Activated T-helper 17 cell treated with anti-CD3 and anti-CD28 coated beads, Interleukin-2, amount 50 U/mL, for 72 hours (primary cell): Measurements from ENCODE around the gene PGAP1. TPM values are rescaled to one million over a fixed set of nuclear protein-coding genes. Genes with fewer than 3 reads are reported as not detected.
"Not testable (repeated sequence)": the region's sequence is repeated elsewhere in the genome, so short reads cannot be mapped to it uniquely, and the experiment has no call there.

ENCODE experiments used
- ATAC-seq: fragments of 150-1000 bp; cut with Tn5 transposase; replicated peaks from 2 replicates; pipeline ENCODE4 v1.10.0; 2021; ENCODE audit warnings: mild to moderate bottlenecking, moderate library complexity
- H3K27ac Mint-ChIP-seq: one replicate; pipeline ENCODE4 v1.8.0; 2022; ENCODE audit warnings: mixed read lengths
- H3K27me3 Mint-ChIP-seq: one replicate; pipeline ENCODE4 v1.8.0; 2022; ENCODE audit warnings: mixed read lengths
- H3K36me3 Mint-ChIP-seq: one replicate; pipeline ENCODE4 v1.8.0; 2022; ENCODE audit warnings: low read depth, mild to moderate bottlenecking, mixed read lengths
- H3K4me1 Mint-ChIP-seq: one replicate; pipeline ENCODE4 v1.8.0; 2022; ENCODE audit warnings: mixed read lengths
- H3K4me3 Mint-ChIP-seq: one replicate; pipeline ENCODE4 v1.8.0; 2022; ENCODE audit warnings: mild to moderate bottlenecking, mixed read lengths
- H3K9me3 Mint-ChIP-seq: one replicate; pipeline ENCODE4 v1.8.0; 2022; ENCODE audit warnings: mixed read lengths
- total RNA-seq, 2 donors: library from RNA; stranded (reverse); gene quantifications; one replicate each; pipeline ENCODE4 v1.2.3, GENCODE V29; 2022

PGAP1 gene
- total RNA-seq, 2 donors from 2014 or later: 41.6 to 44.8 TPM

DNA sequence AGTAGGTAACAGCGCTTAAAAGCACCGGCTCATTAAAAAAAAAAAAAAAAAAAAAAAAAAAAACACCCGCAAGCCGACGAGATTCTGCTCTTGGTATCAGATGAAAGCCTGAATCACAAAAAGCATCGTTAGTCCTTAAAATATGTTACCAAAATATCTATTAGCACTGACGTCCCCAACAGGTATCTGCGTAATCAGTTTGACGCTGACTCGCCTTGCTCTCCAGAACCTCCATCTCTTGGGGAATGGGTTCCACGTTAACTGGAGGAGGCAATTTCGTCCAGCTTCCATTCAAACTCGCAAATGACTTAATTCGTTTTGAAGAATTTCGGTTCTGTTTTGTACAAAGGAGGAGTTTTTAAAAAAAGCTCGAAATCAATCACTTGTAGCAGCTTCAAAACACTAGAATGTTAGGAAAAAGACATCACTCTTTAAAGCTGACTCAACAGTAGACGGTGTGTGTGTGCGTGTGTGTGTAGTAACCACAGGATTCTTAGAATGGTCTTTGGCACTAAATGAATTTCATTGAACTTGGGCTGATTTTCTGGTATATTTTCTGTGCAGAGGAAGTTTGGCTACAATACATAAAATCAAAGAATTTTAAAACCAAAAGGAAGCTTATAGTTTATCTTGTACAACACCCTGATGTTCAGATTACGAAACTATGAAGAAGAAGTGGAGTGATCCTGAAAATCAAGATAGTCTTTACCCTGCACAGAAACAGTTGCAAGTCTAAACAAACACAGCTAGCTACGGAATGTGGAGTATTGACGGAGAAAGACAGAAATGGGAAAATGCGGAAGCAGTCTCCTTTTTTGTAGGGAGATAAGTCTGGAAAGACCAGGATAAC is 1.1 kb upstream of the PGAP1 start:
- peak overlapping the region; percentile 99 for H3K27ac Mint-ChIP-seq
- H3K4me3 Mint-ChIP-seq: peak overlapping the region; percentile 98
- ATAC-seq: peak; percentile 69
- H3K4me1 Mint-ChIP-seq: peaks cover 22% of the 10 kb centered on the region
- H3K9me3 Mint-ChIP-seq: no peaks in the 10 kb centered on the region
- H3K36me3 Mint-ChIP-seq: peaks cover 25% of the 10 kb centered on the region
- no peaks in the 10 kb centered on the region for H3K27me3 Mint-ChIP-seq

DNA sequence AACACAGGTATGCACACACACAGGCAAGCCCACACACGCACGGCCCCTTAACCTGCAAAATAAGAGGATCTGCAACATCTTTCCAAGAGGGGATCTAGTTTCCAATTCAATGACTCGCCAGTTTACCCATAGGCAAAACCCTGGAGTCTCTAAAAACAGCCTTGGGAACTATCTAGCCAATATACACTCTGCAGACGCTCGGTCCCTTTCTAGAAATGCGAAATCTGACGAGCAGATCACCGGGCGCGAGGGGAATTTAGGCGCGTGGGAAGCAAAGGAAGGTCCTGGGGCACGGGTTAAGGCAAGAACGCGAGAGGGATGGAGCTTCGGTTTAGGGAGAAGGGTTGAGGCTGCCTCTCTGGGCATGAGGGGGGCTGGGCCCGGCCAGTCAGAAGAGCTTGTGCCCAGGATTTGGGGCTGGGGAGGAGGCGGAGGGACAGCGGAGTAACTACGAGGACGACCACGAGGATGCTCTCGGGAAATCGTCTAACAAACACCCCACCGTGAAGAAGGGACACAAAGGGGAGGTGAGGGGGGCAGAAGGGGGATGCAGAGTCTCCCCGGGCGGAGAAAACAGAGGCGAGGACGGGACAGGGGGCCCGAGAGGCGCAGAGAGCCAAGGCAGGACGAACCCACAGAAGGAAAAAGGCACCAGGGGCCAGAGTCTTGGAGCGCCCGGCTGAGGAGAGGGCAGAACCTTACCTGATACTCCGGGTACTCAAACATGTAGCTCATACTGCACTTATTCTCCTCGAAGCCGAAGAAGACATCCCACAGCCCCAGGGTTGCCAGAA is 542 bp downstream of the PGAP1 start:
- peak overlapping the region; percentile 98 for H3K4me3 Mint-ChIP-seq
- peaks cover 25% of the 10 kb centered on the region for H3K36me3 Mint-ChIP-seq
- ATAC-seq: peak; percentile 34
- peak overlapping the region; percentile 99 for H3K27ac Mint-ChIP-seq
- no peaks in the 10 kb centered on the region for H3K9me3 Mint-ChIP-seq
- no peaks in the 10 kb centered on the region for H3K27me3 Mint-ChIP-seq
- H3K4me1 Mint-ChIP-seq: peaks cover 26% of the 10 kb centered on the region

DNA sequence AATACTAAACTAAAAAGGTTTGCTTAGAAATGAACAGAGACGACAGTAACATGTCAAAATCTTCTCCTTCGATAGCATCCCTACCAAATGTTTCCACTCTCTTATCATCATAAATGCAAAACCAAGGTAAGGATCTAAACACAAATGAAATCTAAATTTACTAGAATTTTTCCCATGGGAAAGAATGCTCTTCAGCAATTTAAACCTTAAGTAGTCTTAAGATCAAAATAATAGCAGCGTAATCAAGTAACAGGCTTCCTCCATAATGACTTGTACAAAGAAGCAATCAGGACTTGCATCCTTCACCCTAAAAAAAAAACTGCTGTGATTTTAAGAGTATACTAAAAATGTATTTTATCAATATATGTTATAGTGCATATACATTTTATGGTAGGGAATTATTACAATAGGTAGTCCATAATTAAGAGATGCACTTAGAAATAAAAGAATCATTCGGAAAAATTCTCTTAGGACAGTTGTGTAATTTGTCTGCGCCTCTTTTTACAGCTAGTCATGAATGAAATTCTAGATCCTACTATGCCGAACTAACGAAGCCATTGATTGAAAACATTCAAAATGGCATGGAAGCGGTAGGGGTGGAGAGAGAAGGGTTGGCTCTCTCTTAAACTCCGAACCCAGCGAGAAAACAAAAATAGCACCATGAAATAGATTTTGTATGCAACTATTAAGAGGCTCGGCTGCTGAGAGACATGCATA is 1.3 kb downstream of the PGAP1 start:
- peaks cover 25% of the 10 kb centered on the region for H3K36me3 Mint-ChIP-seq

DNA sequence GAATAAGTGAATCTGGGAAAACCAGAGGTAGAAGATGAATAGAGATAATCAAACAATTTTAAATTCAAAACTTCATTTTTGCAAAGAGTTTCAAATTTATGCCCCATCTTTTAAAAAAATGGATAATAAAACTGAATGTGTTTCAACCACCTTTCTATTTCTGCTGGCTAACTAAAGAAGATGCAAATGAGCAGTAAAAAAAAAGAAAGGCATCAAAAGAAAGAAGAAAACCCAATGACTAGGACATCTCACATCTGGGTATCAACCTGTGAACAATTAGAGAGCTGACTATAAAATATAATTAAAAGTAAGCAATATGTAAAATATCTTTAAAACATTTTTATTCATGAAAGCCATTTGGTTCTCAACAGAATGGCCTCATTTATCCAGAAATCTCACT is 2.5 kb downstream of the PGAP1 start:
- ATAC-seq: no peak
- peak overlapping the region; percentile 98 for H3K4me3 Mint-ChIP-seq
- peaks cover 28% of the 10 kb centered on the region for H3K4me1 Mint-ChIP-seq
- no peaks in the 10 kb centered on the region for H3K9me3 Mint-ChIP-seq
- no peaks in the 10 kb centered on the region for H3K27me3 Mint-ChIP-seq
- H3K27ac Mint-ChIP-seq: peak overlapping the region; percentile 99
- H3K36me3 Mint-ChIP-seq: peaks cover 34% of the 10 kb centered on the region

More for the DNA sequence above, 1.3 kb downstream of the PGAP1 start:
- H3K27ac Mint-ChIP-seq: peak overlapping the region; percentile 99
- no peaks in the 10 kb centered on the region for H3K27me3 Mint-ChIP-seq
- peaks cover 26% of the 10 kb centered on the region for H3K4me1 Mint-ChIP-seq
- H3K4me3 Mint-ChIP-seq: peak overlapping the region; percentile 98
- no peaks in the 10 kb centered on the region for H3K9me3 Mint-ChIP-seq
- ATAC-seq: no peak

DNA sequence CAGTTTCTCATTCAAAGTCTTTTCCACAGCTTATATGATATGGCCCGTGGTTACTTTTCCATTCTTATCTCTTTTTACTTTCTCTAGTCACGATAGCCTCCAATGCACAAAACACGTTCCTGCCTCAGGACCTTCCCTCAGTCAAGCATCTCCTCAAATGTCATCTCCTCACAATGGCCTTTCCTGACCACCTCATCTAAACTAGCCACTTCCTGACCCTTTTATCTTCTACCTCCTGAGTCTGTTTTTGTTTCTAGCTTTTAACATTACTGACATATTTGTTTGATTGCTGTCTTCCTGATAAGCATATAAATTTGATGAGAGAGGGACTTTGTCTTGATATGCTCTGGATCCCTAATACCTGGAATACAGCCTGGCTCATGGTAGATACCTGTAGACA is 7.6 kb downstream of the PGAP1 start:
- H3K9me3 Mint-ChIP-seq: no peaks in the 10 kb centered on the region
- no peaks in the 10 kb centered on the region for H3K27me3 Mint-ChIP-seq
- H3K36me3 Mint-ChIP-seq: peaks cover 60% of the 10 kb centered on the region
- H3K27ac Mint-ChIP-seq: no peak overlapping the region
- peaks cover 30% of the 10 kb centered on the region for H3K4me1 Mint-ChIP-seq
- no peak for ATAC-seq
- no peak overlapping the region for H3K4me3 Mint-ChIP-seq

DNA sequence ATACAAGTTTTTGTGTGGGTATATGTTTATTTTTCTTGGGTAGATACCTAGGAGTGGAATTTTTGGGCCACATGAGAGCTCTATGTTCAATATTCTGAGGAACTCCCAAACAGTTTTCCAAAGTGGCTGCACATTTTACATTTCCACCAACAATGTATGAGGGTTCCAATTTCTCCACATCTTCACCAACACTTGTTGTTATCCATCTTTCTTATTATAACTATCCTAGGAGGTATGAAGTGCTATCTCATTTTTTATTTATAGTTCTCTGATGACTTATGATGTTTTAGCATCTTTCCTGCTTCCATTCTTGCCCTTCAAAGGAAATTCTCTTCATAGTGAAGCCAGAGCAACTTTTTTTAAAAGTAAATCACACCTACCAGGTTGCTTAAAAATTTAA is 8.7 kb downstream of the PGAP1 start:
- H3K27me3 Mint-ChIP-seq: no peaks in the 10 kb centered on the region
- ATAC-seq: no peak
- no peak overlapping the region for H3K27ac Mint-ChIP-seq
- no peaks in the 10 kb centered on the region for H3K9me3 Mint-ChIP-seq
- H3K4me1 Mint-ChIP-seq: peaks cover 22% of the 10 kb centered on the region
- peaks cover 72% of the 10 kb centered on the region for H3K36me3 Mint-ChIP-seq
- H3K4me3 Mint-ChIP-seq: no peak overlapping the region

DNA sequence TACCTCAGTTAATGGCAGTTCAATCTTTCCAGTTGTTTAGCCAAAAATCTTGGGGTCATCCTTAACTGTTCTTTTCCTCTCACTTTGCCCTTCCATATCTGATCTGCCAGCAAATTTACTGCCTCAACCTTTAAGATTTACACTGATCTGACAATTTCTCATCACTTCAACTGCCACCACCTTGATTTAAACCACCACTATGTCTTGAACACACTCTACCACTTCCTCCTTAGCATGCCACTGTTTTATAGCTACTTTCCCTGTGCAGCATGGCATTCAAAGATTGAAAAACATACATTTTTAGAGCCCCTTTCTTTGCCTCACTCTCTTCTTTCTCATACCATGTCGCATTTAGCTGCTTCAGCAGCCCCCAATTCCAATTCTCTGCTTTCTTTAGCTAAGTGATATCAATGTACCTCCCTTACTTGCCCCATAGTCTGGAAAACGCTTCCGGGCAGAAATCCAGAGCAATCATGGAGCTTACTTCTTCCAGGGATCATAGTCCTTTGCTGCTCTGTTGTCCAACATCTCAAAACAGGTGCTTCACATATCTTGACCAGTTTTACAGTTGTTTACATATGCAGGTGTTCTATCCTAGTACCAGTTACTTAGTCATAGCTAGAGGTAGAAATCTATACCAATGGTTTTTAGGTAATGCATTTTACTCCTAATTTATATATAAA is 10.9 kb downstream of the PGAP1 start:
- Mint-ChIP-seq H3K4me1 (peaks cover 18% of the 10 kb centered on the region), H3K36me3 (peaks cover 86% of the 10 kb centered on the region), H3K27ac (peak overlapping the region; percentile 87), H3K9me3 (no peaks in the 10 kb centered on the region), H3K4me3 (peak overlapping the region; percentile 75), H3K27me3 (no peaks in the 10 kb centered on the region)
- ATAC-seq: peak; percentile 58

DNA sequence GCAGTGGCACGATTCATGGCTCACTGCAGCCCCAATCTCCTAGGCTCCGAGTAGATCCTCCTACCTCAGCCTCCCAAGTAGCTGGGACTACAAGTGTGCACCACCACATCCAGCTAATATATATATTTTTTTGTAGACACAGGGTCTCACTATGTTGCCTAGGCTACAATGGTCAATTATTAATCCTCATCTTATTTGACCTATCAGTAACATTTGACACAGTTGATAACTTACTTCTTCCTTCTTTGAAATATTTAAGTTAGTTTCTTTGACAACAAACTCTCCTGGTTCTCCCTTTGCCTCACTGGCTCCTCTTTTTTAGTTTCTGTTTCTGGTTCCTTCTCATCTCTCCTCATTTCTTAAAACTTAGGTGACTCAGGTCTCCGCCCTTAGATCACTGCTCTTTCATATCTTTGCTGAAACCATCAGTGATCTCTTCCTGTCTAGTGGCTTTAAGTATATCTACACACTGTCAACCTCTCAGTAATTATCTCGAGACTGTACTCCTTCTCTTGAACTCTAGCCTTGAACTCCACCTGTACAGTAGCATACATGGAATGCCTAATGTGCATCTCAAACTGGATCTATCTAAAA is 11.5 kb downstream of the PGAP1 start:
- Mint-ChIP-seq H3K4me1 (peaks cover 18% of the 10 kb centered on the region), H3K27ac (peak overlapping the region; percentile 87), H3K27me3 (no peaks in the 10 kb centered on the region)

DNA sequence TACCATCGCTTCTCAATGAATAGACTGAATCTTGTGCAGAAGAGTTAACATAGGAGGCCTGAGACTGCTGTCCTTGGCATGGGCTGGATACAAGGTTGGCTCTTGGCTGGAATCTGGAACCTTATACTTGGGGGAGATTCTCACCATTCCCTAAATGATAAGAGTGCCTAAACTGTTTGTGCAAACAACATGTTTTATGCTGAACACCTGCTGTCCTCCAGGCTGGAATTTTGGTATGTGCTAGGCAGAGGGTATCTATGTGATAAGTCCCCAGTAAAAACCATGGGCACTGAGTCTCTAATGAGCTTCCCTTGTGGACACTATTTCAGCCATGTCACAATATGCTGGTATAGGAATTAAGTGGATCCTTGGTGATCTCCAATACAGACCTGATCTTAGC is 12.8 kb downstream of the PGAP1 start:
- no peak for ATAC-seq
- H3K27me3 Mint-ChIP-seq: no peaks in the 10 kb centered on the region
- peaks cover 12% of the 10 kb centered on the region for H3K4me1 Mint-ChIP-seq
- H3K36me3 Mint-ChIP-seq: peaks cover 73% of the 10 kb centered on the region
- H3K27ac Mint-ChIP-seq: peak overlapping the region; percentile 87
- peak overlapping the region; percentile 75 for H3K4me3 Mint-ChIP-seq
- H3K9me3 Mint-ChIP-seq: no peaks in the 10 kb centered on the region

More for the DNA sequence above, 11.5 kb downstream of the PGAP1 start:
- peak; percentile 99 for ATAC-seq
- Mint-ChIP-seq H3K4me3 (peak overlapping the region; percentile 75), H3K9me3 (no peaks in the 10 kb centered on the region), H3K36me3 (peaks cover 86% of the 10 kb centered on the region)

DNA sequence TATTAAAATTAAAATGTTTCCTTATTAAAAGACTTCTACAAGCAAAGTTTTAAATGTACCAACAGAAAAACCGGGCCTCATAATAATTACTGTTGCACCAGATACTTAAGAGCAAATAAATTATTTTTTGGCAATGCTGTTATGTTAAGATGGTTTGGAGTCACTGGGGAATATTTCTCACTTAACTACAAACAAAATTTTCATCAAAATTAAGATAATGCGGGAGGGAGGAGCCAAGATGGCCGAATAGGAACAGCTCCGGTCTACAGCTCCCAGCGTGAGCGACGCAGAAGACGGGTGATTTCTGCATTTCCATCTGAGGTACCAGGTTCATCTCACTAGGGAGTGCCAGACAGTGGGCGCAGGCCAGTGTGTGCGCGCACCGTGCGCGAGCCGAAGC is 21.1 kb downstream of the PGAP1 start:
- peaks cover 34% of the 10 kb centered on the region for H3K36me3 Mint-ChIP-seq
- not testable (repeated sequence) for H3K4me1 Mint-ChIP-seq, H3K27ac Mint-ChIP-seq, ATAC-seq, H3K27me3 Mint-ChIP-seq, H3K4me3 Mint-ChIP-seq, H3K9me3 Mint-ChIP-seq

DNA sequence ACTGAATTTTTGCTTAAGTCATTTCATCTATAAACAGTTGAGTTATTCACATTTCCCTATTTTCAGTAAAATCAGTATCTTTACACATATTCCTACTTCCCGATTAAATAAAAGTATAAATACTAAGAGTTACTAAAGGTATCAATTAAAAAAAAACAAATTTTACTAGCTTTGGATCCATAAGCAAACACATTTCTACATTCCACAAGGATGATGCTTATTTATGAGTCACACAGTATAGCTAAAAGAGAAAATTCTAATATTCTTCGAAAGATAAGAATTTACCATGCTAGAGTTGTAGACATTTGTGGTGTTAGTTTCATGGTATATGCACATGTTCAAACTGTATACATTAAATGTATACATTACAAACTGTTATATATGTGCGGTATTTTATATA is 23.7 kb downstream of the PGAP1 start:
- Mint-ChIP-seq H3K4me1 (no peaks in the 10 kb centered on the region), H3K36me3 (peaks cover 59% of the 10 kb centered on the region), H3K9me3 (no peaks in the 10 kb centered on the region), H3K4me3 (no peak overlapping the region), H3K27me3 (no peaks in the 10 kb centered on the region), H3K27ac (no peak overlapping the region)
- ATAC-seq: no peak

DNA sequence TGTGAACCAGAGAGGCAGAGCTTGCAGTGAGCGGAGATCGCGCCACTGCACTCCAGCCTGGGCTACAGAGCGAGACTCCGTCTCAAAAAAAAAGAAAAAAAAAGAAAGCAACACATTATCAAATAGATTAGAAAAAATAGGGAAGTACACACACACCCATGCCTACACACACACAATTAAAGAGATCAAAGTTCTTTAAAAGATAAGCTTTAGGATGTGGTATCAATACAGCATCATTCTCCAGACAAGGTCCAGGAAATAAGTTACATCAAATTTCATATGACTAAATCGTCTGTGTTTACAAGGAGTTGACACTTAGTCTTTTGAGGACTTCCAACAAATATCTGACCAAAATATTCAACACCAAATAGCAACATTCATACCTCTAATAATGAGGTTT is 25.7 kb downstream of the PGAP1 start:
- H3K27ac Mint-ChIP-seq: no peak overlapping the region
- no peak overlapping the region for H3K4me3 Mint-ChIP-seq
- peaks cover 76% of the 10 kb centered on the region for H3K36me3 Mint-ChIP-seq
- no peaks in the 10 kb centered on the region for H3K9me3 Mint-ChIP-seq
- no peaks in the 10 kb centered on the region for H3K27me3 Mint-ChIP-seq
- no peaks in the 10 kb centered on the region for H3K4me1 Mint-ChIP-seq
- ATAC-seq: no peak

DNA sequence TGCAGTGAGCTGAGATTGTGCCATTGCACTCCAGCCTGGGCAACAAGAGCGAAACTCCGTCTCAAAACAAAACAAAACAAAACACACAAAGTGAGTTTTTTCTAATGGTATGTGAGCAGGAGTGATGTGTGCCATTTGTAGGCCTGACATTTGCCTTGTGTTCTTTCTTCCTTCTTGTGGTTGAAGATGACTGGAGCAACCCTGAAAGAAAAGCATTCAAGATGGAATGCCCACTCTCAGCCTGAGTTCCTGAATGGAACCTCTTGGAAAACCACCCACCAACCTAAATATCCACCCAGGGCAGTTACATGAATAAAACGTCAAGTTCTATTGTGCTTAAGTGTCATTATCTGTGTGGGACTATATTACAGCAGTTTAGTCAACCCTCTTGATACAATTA is 26.5 kb downstream of the PGAP1 start:
- Mint-ChIP-seq H3K4me3 (no peak overlapping the region), H3K27me3 (no peaks in the 10 kb centered on the region), H3K27ac (no peak overlapping the region), H3K36me3 (peaks cover 80% of the 10 kb centered on the region), H3K9me3 (no peaks in the 10 kb centered on the region), H3K4me1 (no peaks in the 10 kb centered on the region)
- no peak for ATAC-seq

DNA sequence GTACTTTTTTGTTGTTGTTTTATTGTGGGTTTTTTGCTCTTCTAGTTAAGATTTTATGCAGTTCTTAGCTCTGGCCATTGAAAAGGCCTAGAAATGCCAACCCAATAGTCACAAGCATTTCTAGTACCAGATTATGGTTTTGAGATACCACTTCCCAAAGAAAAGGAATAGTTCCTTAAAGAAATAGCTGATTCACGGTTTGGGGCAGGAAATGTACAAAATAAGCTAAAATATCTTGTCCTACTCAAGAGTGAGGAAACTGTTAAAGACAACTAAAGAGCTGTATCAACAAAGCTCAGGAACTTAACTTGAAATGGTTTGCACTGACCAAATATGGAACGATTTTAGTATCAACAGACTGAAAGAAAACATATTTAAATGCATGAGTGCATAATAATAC is 35.4 kb downstream of the PGAP1 start:
- no peak overlapping the region for H3K4me3 Mint-ChIP-seq
- no peaks in the 10 kb centered on the region for H3K4me1 Mint-ChIP-seq
- ATAC-seq: no peak
- H3K27ac Mint-ChIP-seq: no peak overlapping the region
- H3K9me3 Mint-ChIP-seq: no peaks in the 10 kb centered on the region
- no peaks in the 10 kb centered on the region for H3K27me3 Mint-ChIP-seq
- H3K36me3 Mint-ChIP-seq: peaks cover 92% of the 10 kb centered on the region
